Mesenchymal stem cell (in vitro differentiated cells and primary cell): ENCODE results near the gene GPC3.

Experiments
- DNase-seq: peaks from one replicate; pipeline ENCODE4 v3.0.0-alpha.2; 2013
- H2AFZ ChIP-seq: one replicate; pipeline ENCODE4 v1.6.1; 2013; ENCODE audit warnings: low read depth, mild to moderate bottlenecking, control low read depth, inconsistent platforms, low read length, moderate library complexity
- H2AK5ac ChIP-seq: 2 replicates; pipeline ENCODE4 v1.6.1; 2013; ENCODE audit warnings: low read length, moderate library complexity, mild to moderate bottlenecking, inconsistent platforms; ENCODE audit not compliant: severe bottlenecking
- H2BK120ac ChIP-seq: one replicate; pipeline ENCODE4 v1.6.1; 2013; ENCODE audit warnings: low read depth, mild to moderate bottlenecking, inconsistent platforms, low read length, moderate library complexity
- H2BK12ac ChIP-seq, 2 experiments: one replicate each; pipeline ENCODE4 v1.6.1; 2013; ENCODE audit warnings: inconsistent platforms in 2 of 2, low read length in 2 of 2, mild to moderate bottlenecking in 2 of 2, moderate library complexity in 2 of 2, control low read depth in 1 of 2
- H2BK15ac ChIP-seq: one replicate; pipeline ENCODE4 v1.6.1; 2013; ENCODE audit warnings: mild to moderate bottlenecking, low read depth, inconsistent platforms; ENCODE audit not compliant: poor library complexity, severe bottlenecking
- H2BK5ac ChIP-seq: 2 replicates; pipeline ENCODE4 v1.6.1; 2013; ENCODE audit warnings: low read depth, mild to moderate bottlenecking, low read length, control low read depth, inconsistent platforms; ENCODE audit not compliant: poor library complexity, severe bottlenecking
- H3K14ac ChIP-seq, 2 experiments: one replicate each; pipeline ENCODE4 v1.6.1; 2013; ENCODE audit warnings: inconsistent platforms in 2 of 2, low read length in 2 of 2, control low read depth in 1 of 2, mild to moderate bottlenecking in 1 of 2, moderate library complexity in 1 of 2
- H3K18ac ChIP-seq, 2 experiments: one replicate each; pipeline ENCODE4 v1.6.1; 2013; ENCODE audit warnings: inconsistent platforms in 2 of 2, low read length in 2 of 2, control low read depth in 1 of 2, low read depth in 1 of 2, mild to moderate bottlenecking in 1 of 2
- H3K23ac ChIP-seq, 2 experiments: one replicate each; pipeline ENCODE4 v1.6.1; 2013; ENCODE audit warnings: inconsistent platforms in 2 of 2, low read length in 2 of 2, mild to moderate bottlenecking in 2 of 2, moderate library complexity in 2 of 2, control low read depth in 1 of 2
- H3K27ac ChIP-seq: 2 replicates; pipeline ENCODE4 v1.5.1; 2013; ENCODE audit warnings: mild to moderate bottlenecking, moderate library complexity, low read length, control low read depth, inconsistent platforms; ENCODE audit not compliant: poor library complexity, severe bottlenecking
- H3K27me3 ChIP-seq, 2 experiments: 2 replicates each; pipeline versions ENCODE4 v1.6.1 to v1.7.0; 2013; ENCODE audit warnings: low read length in 2 of 2, mild to moderate bottlenecking in 2 of 2, moderate library complexity in 2 of 2, control low read depth in 1 of 2, inconsistent platforms in 1 of 2; ENCODE audit not compliant: control insufficient read depth in 1 of 2, insufficient read depth in 1 of 2
- H3K36me3 ChIP-seq, 2 experiments: 2 replicates each; pipeline versions ENCODE4 v1.6.1 to v1.7.0; 2013; ENCODE audit warnings: low read length in 2 of 2, control low read depth in 1 of 2, inconsistent platforms in 1 of 2, low read depth in 1 of 2, mild to moderate bottlenecking in 1 of 2; ENCODE audit not compliant: insufficient read depth in 2 of 2, control insufficient read depth in 1 of 2
- H3K4ac ChIP-seq, 2 experiments: one replicate each; pipeline ENCODE4 v1.6.1; 2013; ENCODE audit warnings: inconsistent platforms in 2 of 2, low read length in 2 of 2, mild to moderate bottlenecking in 2 of 2, moderate library complexity in 2 of 2, control low read depth in 1 of 2, low read depth in 1 of 2
- H3K4me1 ChIP-seq: 2 replicates; pipeline ENCODE4 v1.6.1; 2013; ENCODE audit warnings: low read depth, low read length, control low read depth; ENCODE audit not compliant: control insufficient read depth, insufficient read depth
- H3K4me2 ChIP-seq: 2 replicates; pipeline ENCODE4 v1.6.1; 2013; ENCODE audit warnings: low read length, mild to moderate bottlenecking, inconsistent platforms; ENCODE audit not compliant: poor library complexity, severe bottlenecking
- H3K4me3 ChIP-seq, 2 experiments: 2 replicates each; pipeline versions ENCODE4 v1.5.1 to v1.7.0; 2013; ENCODE audit warnings: low read length in 2 of 2, mild to moderate bottlenecking in 2 of 2, control low read depth in 1 of 2, low read depth in 1 of 2; ENCODE audit not compliant: insufficient read depth in 1 of 2
- H3K79me1 ChIP-seq: replicated peaks from 2 replicates; pipeline ENCODE4 v1.6.1; 2013; ENCODE audit warnings: mild to moderate bottlenecking, control low read depth, low read length, inconsistent platforms; ENCODE audit not compliant: poor library complexity, severe bottlenecking
- H3K9ac ChIP-seq: 2 replicates; pipeline ENCODE4 v1.7.0; 2013; ENCODE audit warnings: mild to moderate bottlenecking, low read length, moderate library complexity
- H3K9me3 ChIP-seq: 2 replicates; pipeline ENCODE4 v1.7.0; 2013; ENCODE audit warnings: mild to moderate bottlenecking, low read length; ENCODE audit not compliant: control insufficient read depth
- H4K8ac ChIP-seq: one replicate; pipeline ENCODE4 v1.6.1; 2013; ENCODE audit warnings: inconsistent platforms, mild to moderate bottlenecking, low read length, moderate library complexity
- H4K91ac ChIP-seq: one replicate; pipeline ENCODE4 v1.6.1; 2013; ENCODE audit warnings: mild to moderate bottlenecking, low read length, inconsistent platforms
- WGBS: methylation state at CpG from one replicate; pipeline ENCODE4 v1.1.7; 2013; ENCODE audit warnings: mixed read lengths; 5-methylcytosine and 5-hydroxymethylcytosine counted together

The GPC3 gene

DNA sequence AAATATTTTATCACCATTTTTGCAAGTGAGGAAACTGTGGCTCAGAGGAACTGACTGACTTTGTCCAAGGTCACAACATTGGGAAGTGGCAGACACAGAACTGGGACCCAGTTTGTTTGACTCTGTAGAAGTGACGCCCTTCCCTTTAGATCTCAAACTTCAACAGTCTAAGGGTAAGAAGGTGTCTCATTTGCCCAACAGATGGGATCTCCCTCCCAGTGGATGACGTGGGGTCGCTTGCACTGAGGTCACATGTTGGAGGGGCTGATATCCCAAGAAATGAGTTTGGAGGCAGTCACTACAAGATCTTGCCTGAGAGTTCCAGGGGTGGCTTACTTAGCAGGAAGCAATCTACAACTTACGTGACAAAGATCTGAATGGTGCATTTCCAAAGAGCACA lies 397.6 kb downstream of the GPC3 start:
- Histone ChIP-seq H2BK5ac (no peak overlapping the region), H3K18ac (no peak overlapping the region), H3K4me3 (no peak overlapping the region), H3K9ac (no peak overlapping the region), H3K14ac (no peak overlapping the region), H3K4me1 (peaks cover 1% of the 10 kb centered on the region), H3K4ac (no peak overlapping the region), H2AFZ (no peak overlapping the region), H4K8ac (no peak overlapping the region), H3K27ac (no peak overlapping the region), H3K23ac (no peak overlapping the region), H3K27me3 (peaks cover 0 to 4% of the 10 kb centered on the region in 2 experiments), H3K79me1 (no peaks in the 10 kb centered on the region), H4K91ac (no peak overlapping the region), H2BK12ac (no peak overlapping the region), H3K36me3 (no peaks in the 10 kb centered on the region), H2AK5ac (peak overlapping the region; percentile 54), H3K4me2 (no peak overlapping the region), H3K9me3 (no peaks in the 10 kb centered on the region), H2BK15ac (no peak overlapping the region), H2BK120ac (no peak overlapping the region)
- 100% methylated on average over 3 of the region's 4 CpGs for WGBS
- no peak for DNase-seq

DNA sequence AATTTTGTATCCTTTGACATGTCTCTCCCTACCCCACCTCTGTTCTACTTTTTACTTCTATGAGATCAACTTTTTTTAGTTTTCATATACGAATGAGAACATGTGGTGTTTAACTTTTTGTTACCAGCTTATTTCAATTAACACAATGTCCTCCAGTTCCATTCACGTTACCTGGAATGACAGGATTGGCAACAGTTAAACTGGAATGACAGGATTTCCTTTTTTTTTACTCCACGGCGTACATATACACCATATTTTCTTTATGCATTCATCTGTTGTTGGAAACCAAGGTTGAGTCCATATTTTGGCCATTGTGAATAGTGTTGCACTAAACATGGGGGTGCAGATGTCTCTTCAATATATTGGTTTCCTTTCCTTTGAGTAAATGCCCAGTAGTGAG lies 398.3 kb downstream of the GPC3 start:
- H3K27ac ChIP-seq = no peak overlapping the region
- H3K4me1 ChIP-seq = peaks cover 1% of the 10 kb centered on the region
- no peak overlapping the region for H2BK5ac ChIP-seq
- no peaks in the 10 kb centered on the region for H3K9me3 ChIP-seq
- H2BK12ac ChIP-seq = no peak overlapping the region
- no peak overlapping the region for H3K9ac ChIP-seq
- H3K14ac ChIP-seq = no peak overlapping the region
- WGBS = 67% methylated on average over 1 of the region's 4 CpGs
- H2BK120ac ChIP-seq = no peak overlapping the region
- no peak overlapping the region for H3K23ac ChIP-seq
- H3K79me1 ChIP-seq = no peaks in the 10 kb centered on the region
- peaks cover 0 to 4% of the 10 kb centered on the region in 2 experiments for H3K27me3 ChIP-seq
- no peak overlapping the region for H4K8ac ChIP-seq
- no peak overlapping the region for H2AK5ac ChIP-seq
- no peak overlapping the region for H3K4me3 ChIP-seq
- no peak overlapping the region for H3K4me2 ChIP-seq
- no peak overlapping the region for H2AFZ ChIP-seq
- no peak overlapping the region for H3K4ac ChIP-seq
- H2BK15ac ChIP-seq = no peak overlapping the region
- H3K36me3 ChIP-seq = no peaks in the 10 kb centered on the region
- H4K91ac ChIP-seq = no peak overlapping the region
- no peak overlapping the region for H3K18ac ChIP-seq
- DNase-seq = no peak

DNA sequence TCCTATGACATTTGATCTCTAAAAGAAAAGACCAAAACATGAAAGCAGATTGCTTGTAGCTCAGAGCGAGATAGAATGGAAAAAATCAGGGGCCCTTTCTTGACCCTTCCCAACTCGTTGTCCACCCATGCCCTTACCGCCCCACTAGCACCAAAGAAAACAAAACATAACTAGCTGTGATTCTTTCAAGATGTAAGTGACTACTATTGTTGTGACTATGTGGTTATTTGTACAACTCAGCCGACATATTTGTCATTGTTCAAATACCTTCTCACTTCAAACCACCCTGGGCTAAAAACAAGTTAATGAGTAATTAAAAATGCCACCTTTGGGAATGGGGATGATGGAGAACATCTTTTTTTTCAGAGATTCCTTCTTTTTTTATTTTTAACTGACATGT lies 399.0 kb downstream of the GPC3 start:
- H3K27me3 ChIP-seq = peaks cover 0 to 4% of the 10 kb centered on the region in 2 experiments
- H2BK15ac ChIP-seq = no peak overlapping the region
- no peak overlapping the region for H3K4ac ChIP-seq
- H3K4me2 ChIP-seq = no peak overlapping the region
- no peaks in the 10 kb centered on the region for H3K79me1 ChIP-seq
- H4K91ac ChIP-seq = no peak overlapping the region
- H4K8ac ChIP-seq = no peak overlapping the region
- H2AFZ ChIP-seq = no peak overlapping the region
- no CpG with 5 or more reads among the region's 4 CpGs for WGBS
- H3K9me3 ChIP-seq = no peaks in the 10 kb centered on the region
- no peak for DNase-seq
- no peak overlapping the region for H2BK120ac ChIP-seq
- no peak overlapping the region for H3K4me3 ChIP-seq
- H3K9ac ChIP-seq = no peak overlapping the region
- peak overlapping the region; percentile 47 for H3K27ac ChIP-seq
- no peak overlapping the region for H2BK5ac ChIP-seq
- H2AK5ac ChIP-seq = no peak overlapping the region
- H3K36me3 ChIP-seq = no peaks in the 10 kb centered on the region
- no peak overlapping the region for H3K23ac ChIP-seq
- H2BK12ac ChIP-seq = no peak overlapping the region
- H3K4me1 ChIP-seq = peaks cover 1% of the 10 kb centered on the region
- H3K18ac ChIP-seq = no peak overlapping the region
- no peak overlapping the region for H3K14ac ChIP-seq

DNA sequence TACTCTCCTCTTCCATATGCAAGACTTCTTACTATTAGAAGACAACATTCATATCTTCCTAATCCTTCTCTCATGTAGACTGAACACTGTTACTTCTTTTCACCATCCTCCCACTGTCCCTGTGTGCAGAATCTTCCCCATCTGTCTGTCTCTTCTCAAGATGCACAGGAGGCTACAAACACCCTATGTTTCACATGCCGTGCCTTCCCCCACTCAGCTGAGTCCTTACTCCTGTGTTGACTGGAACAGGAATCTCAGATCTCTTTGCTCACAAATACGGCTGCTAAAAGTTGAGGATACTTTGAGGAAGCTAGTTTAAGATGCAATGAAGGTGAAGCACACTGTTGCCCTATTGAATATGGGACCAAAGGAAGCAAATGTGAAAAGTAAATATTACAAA lies 401.6 kb downstream of the GPC3 start:
- no peak overlapping the region for H3K9ac ChIP-seq

More for the DNA sequence above, 401.6 kb downstream of the GPC3 start:
- no peaks in the 10 kb centered on the region for H3K36me3 ChIP-seq
- WGBS = no CpG with 5 or more reads among the region's 2 CpGs
- no peak overlapping the region for H3K4ac ChIP-seq
- no peak overlapping the region for H3K4me3 ChIP-seq
- H3K18ac ChIP-seq = no peak overlapping the region
- H2BK12ac ChIP-seq = no peak overlapping the region
- no peaks in the 10 kb centered on the region for H3K9me3 ChIP-seq
- no peak for DNase-seq
- H2BK120ac ChIP-seq = no peak overlapping the region
- peaks cover 1% of the 10 kb centered on the region for H3K4me1 ChIP-seq
- no peak overlapping the region for H3K14ac ChIP-seq
- no peak overlapping the region for H4K91ac ChIP-seq
- peaks cover 0 to 4% of the 10 kb centered on the region in 2 experiments for H3K27me3 ChIP-seq
- H4K8ac ChIP-seq = no peak overlapping the region
- H3K79me1 ChIP-seq = no peaks in the 10 kb centered on the region
- no peak overlapping the region for H3K4me2 ChIP-seq
- no peak overlapping the region for H2AK5ac ChIP-seq
- H3K23ac ChIP-seq = no peak overlapping the region
- no peak overlapping the region for H2AFZ ChIP-seq
- H3K27ac ChIP-seq = no peak overlapping the region
- no peak overlapping the region for H2BK15ac ChIP-seq
- H2BK5ac ChIP-seq = no peak overlapping the region
